Measurements from ENCODE around the gene TRIM54.

GRCh38 chr2:27271631-27272340 lies 10.4 kb upstream of the TRIM54 start:
- TF ChIP-seq CTCF (IDR thresholded peaks at IDR 0.05): no peak
- TF ChIP-seq POLR2A (IDR thresholded peaks at IDR 0.05): no peak

Measured in right lobe of liver (tissue), 4 donors.